ENCODE results near the gene INPP4B.
A peak's percentile ranks its signal among the peaks of the same experiment; 100 is the strongest.

INPP4B gene

GRCh38 chr4:142126890-142127497 is 719.1 kb downstream of the INPP4B start:
- peaks cover 16% of the 10 kb centered on the region for H3K4me1 ChIP-seq (ENCODE audit: low read length)
- no peaks in the 10 kb centered on the region for H3K36me3 ChIP-seq (replicated peaks; ENCODE audit: low read depth, low read length)
- no peak overlapping the region for H3K4me3 ChIP-seq (ENCODE audit: low read length)
- H3K79me2 ChIP-seq (ENCODE audit: low read length), result no peaks in the 10 kb centered on the region
- no peaks in the 10 kb centered on the region for H4K20me1 ChIP-seq (ENCODE audit: insufficient read depth, low read length)
- no peak overlapping the region for H3K27ac ChIP-seq (ENCODE audit: low read length)
- H2AFZ ChIP-seq (ENCODE audit: low read depth, low read length), result no peak overlapping the region
- no peak overlapping the region for H3K9ac ChIP-seq (ENCODE audit: low read length)
- no peaks in the 10 kb centered on the region for H3K27me3 ChIP-seq (ENCODE audit: low read depth, low read length)
- H3K4me2 ChIP-seq (ENCODE audit: low read length), result no peak overlapping the region
- TF ChIP-seq, protein P1, sequence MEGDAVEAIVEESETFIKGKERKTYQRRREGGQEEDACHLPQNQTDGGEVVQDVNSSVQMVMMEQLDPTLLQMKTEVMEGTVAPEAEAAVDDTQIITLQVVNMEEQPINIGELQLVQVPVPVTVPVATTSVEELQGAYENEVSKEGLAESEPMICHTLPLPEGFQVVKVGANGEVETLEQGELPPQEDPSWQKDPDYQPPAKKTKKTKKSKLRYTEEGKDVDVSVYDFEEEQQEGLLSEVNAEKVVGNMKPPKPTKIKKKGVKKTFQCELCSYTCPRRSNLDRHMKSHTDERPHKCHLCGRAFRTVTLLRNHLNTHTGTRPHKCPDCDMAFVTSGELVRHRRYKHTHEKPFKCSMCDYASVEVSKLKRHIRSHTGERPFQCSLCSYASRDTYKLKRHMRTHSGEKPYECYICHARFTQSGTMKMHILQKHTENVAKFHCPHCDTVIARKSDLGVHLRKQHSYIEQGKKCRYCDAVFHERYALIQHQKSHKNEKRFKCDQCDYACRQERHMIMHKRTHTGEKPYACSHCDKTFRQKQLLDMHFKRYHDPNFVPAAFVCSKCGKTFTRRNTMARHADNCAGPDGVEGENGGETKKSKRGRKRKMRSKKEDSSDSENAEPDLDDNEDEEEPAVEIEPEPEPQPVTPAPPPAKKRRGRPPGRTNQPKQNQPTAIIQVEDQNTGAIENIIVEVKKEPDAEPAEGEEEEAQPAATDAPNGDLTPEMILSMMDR (IDR thresholded peaks at IDR 0.05; ENCODE audit: low read depth, low read length), result peak; percentile 97
- TF ChIP-seq EZH2phosphoT487 (IDR thresholded peaks at IDR 0.05; ENCODE audit: low read depth), result no peak
- no peaks in the 10 kb centered on the region for H3K9me3 ChIP-seq (ENCODE audit: insufficient read depth, low read length)

DNA sequence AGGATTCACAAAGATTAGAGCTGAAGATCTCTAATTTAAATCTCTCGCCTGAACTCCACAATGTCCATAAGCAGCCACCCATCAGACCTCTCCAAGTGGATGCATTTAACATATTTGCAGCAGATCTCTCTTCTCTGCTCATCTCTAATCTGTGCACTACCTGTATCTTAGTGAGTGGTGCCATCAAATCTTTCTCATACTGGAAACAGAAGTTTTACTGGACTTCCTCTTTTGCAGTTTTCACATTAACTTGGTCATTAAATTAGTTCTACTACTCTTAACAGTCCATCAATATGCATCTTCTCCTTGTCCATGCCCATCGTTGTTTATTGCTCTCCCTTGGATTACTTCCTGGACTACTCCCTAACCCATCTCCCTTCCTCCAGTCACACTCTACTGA is 721.2 kb downstream of the INPP4B start:
- Histone ChIP-seq H3K4me2 (ENCODE audit: low read length) (peak overlapping the region; percentile 14), H4K20me1 (ENCODE audit: insufficient read depth, low read length) (no peaks in the 10 kb centered on the region), H3K9me3 (ENCODE audit: insufficient read depth, low read length) (no peaks in the 10 kb centered on the region), H3K27ac (ENCODE audit: low read length) (no peak overlapping the region), H3K27me3 (ENCODE audit: low read depth, low read length) (no peaks in the 10 kb centered on the region), H3K4me1 (ENCODE audit: low read length) (peaks cover 29% of the 10 kb centered on the region), H3K4me3 (ENCODE audit: low read length) (no peak overlapping the region), H3K36me3 (replicated peaks; ENCODE audit: low read depth, low read length) (no peaks in the 10 kb centered on the region), H2AFZ (ENCODE audit: low read depth, low read length) (no peak overlapping the region), H3K79me2 (ENCODE audit: low read length) (no peaks in the 10 kb centered on the region), H3K9ac (ENCODE audit: low read length) (no peak overlapping the region)
- TF ChIP-seq, protein P1 (IDR thresholded peaks at IDR 0.05; ENCODE audit: low read depth, low read length), result no peak
- no peak for TF ChIP-seq EZH2phosphoT487 (IDR thresholded peaks at IDR 0.05; ENCODE audit: low read depth)

DNA sequence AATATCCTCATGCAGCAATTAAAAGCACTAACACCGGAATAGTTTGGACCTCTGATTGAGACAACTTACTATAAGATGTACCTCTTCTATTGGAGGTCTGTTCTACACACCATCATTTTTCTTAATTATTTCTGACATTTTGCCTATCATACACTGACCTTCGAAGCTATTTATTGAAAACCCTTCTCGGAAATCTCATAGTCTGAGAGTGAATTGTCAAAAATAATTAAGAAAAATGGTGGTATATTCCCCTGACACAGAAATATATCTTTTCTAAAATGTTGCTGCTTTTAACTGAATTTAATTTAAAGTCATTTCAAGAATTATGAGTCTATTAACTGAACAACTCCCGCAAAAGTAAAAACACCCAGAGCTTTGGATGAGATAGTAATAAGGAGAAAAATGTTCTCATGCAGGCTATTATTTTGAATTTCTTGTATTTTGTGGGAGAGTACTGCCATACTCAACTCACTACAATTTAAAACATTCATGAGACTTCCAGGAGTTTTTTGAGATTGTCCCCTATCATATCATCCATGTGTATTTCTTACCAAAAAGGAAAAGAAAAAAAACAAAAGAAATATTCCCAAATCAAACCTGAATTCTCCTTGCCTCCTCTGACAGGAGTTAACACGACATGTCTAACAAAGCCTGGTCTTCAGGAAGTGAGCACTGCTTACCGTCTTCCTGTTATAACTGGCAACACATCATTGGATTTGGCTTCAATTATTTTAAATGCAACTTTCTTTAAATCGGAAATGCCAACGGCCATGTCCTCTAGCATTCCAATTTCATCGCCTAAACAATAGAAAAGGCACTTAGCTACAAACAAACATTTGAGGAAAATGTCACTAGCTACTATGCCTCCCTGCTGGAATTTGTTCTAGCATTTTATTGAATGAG is 724.4 kb downstream of the INPP4B start:
- Histone ChIP-seq H3K4me1 (ENCODE audit: low read length) (peaks cover 29% of the 10 kb centered on the region), H3K36me3 (replicated peaks; ENCODE audit: low read depth, low read length) (no peaks in the 10 kb centered on the region), H3K4me3 (ENCODE audit: low read length) (no peak overlapping the region), H2AFZ (ENCODE audit: low read depth, low read length) (no peak overlapping the region), H3K9me3 (ENCODE audit: insufficient read depth, low read length) (no peaks in the 10 kb centered on the region), H3K79me2 (ENCODE audit: low read length) (no peaks in the 10 kb centered on the region), H3K9ac (ENCODE audit: low read length) (no peak overlapping the region), H3K27ac (ENCODE audit: low read length) (no peak overlapping the region), H3K27me3 (ENCODE audit: low read depth, low read length) (no peaks in the 10 kb centered on the region), H4K20me1 (ENCODE audit: insufficient read depth, low read length) (no peaks in the 10 kb centered on the region), H3K4me2 (ENCODE audit: low read length) (no peak overlapping the region)
- TF ChIP-seq, protein P1 (IDR thresholded peaks at IDR 0.05; ENCODE audit: low read depth, low read length), result no peak
- TF ChIP-seq EZH2phosphoT487 (IDR thresholded peaks at IDR 0.05; ENCODE audit: low read depth), result no peak

DNA sequence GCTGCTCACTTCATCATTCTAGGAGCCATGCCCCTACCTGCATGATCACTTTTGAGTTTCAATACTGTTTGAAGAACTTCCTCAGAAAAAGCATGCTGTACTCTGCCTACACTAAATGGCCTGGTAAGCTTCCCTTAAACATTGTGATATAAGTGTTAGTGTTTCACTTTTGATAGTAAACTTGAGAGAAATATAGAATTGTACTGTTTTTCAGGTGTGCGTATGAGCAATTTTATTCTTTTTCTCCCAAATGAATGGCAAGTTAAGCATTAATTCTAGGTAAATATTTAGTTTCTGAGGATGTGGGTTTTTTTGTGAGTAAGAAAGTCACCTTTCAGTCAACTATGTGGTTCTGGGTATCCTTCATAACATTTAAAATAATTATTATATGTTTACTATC is 725.2 kb downstream of the INPP4B start:
- Histone ChIP-seq H3K27ac (ENCODE audit: low read length) (no peak overlapping the region), H3K27me3 (ENCODE audit: low read depth, low read length) (no peaks in the 10 kb centered on the region), H3K9ac (ENCODE audit: low read length) (no peak overlapping the region), H3K79me2 (ENCODE audit: low read length) (no peaks in the 10 kb centered on the region), H3K4me2 (ENCODE audit: low read length) (no peak overlapping the region; the same call in 1 of the 2 replicates), H3K4me1 (ENCODE audit: low read length) (peaks cover 29% of the 10 kb centered on the region), H3K36me3 (replicated peaks; ENCODE audit: low read depth, low read length) (no peaks in the 10 kb centered on the region), H2AFZ (ENCODE audit: low read depth, low read length) (no peak overlapping the region), H3K9me3 (ENCODE audit: insufficient read depth, low read length) (no peaks in the 10 kb centered on the region), H3K4me3 (ENCODE audit: low read length) (no peak overlapping the region), H4K20me1 (ENCODE audit: insufficient read depth, low read length) (no peaks in the 10 kb centered on the region)
- TF ChIP-seq EZH2phosphoT487 (IDR thresholded peaks at IDR 0.05; ENCODE audit: low read depth), result no peak
- TF ChIP-seq, protein P1 (IDR thresholded peaks at IDR 0.05; ENCODE audit: low read depth, low read length), result no peak
